ENCODE data around the gene NCOA5.
"Not testable (repeated sequence)": the region's sequence is repeated elsewhere in the genome, so short reads cannot be mapped to it uniquely, and the experiment has no call there.

NCOA5 gene

DNA sequence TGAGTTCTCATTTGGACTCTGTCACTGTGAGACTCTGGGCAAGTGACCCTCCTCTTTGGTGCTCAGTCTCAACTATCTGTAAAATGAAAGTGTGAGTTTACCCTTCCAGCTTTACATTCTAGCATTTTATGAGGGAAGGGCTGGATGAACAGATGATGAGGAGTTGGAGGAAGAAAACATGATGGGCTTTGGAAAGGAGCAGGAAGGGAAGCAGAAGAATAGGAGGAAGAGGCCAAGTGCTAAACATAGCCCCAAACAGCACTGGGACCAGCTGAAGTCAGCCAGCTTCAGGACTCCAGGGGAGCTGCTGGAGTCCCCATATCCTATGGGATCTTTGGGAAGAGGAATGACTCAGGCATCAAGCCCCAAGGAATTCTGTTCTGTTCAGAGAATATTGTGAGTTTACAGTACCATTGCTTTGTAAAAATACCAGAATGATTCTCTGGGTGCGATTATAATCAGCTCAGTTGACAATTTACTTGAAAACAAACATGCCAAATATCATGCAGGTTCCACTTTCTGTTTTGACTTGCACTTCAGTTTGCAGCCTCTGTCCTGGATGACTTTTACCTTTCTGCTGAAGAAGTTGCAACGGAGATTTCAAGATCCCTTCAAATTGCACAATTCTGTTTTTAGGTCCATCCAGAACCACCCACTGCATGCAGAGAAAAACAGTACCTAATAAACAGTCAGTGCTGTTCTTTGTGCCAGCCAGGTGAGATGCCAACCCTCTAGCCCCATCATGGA is 31.6 kb upstream of the NCOA5 start:
- DNase-seq (ENCODE audit: low read depth, low spot score) = no peak

DNA sequence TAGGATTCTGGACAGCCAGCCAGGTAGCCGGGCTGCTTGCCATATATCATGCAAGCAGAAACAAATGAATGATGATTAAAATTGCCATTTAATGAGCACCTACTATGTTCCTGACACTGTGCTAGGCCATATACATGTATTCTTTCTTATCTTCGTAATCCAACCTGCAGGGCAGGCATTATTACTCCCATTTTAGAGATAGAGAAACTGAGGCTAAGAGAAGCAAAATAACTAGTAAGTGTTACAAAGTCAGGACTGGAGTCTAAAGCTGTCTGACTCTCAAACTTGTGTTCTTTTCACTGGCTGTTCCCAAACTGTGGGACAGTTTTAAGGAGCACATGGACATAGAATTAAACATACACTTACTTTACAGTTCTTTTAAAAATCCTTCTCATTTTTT is 30.4 kb upstream of the NCOA5 start:
- DNase-seq (ENCODE audit: low read depth, low spot score) = no peak

DNA sequence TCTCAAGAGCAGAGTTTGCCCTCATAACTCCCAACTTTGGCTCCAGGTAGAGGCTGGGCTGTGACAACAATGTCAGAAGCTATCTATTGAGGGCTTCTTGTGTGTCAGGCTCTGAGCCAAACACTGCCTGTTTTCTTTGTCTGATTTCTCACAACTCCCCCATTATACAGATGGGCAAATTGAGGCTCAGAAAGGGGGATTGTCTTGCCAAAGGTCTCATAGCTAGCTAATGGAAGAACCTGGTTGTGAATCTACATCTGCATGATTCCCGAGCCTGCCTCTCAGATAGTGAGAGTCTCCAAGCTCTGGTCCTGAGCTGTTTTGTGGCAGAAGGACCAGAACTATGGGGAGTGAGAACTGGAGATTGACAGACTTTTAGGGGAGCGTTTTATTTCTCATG is 29.8 kb upstream of the NCOA5 start:
- DNase-seq (ENCODE audit: low read depth, low spot score) = no peak

DNA sequence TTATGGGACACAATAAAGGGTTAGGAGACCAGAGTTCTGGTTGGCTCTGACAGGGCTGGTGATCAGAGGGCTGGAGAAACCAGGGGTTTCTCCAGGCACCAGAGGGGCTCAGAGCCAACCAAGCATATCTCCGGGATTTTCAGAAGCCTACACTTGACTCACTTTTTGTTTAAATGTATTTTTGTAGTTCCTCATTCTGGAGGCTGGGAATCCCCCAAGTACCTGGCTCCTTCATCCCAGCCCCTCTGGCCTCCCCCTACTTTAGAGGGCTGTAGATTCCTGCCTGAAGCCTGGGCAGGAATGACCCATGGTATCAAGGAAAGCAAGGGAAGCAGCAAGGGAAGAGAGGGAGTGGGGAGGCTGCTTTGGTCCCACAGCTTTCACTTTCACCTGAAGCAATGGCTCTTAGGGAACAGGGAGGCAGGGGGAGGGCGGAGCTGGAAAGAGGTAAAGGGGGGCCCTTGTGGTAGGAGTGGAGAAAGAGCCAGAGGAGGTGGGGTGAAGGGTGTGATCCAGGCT is 29.3 kb upstream of the NCOA5 start:
- no peak for DNase-seq (ENCODE audit: low read depth, low spot score)

DNA sequence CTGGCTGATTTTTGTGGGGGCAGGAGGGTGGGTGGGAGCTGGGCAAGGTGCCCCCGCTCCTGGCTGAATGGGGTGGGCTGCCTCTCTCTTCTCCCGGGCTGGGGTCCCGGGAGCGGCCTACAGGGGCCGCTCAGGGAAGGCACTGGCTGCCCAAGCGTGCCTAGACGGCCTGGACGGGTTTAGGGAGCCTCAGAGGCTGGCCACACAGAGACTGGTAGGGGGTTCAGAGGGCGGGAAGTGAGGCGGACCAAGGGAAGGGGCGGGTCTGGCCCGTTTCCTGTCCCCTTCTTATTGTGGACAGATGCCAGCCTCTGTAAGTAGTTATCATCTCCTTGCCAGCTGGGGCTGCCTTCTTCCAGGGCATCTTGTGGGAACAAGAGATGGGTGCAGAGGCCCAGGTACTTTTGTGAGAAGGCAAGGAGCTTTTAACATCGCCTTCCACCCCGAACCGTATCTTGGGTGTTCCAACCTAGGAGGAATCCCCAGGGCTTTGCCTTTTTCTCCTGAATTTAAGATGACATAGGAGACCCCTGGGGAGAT is 28.8 kb upstream of the NCOA5 start:
- no peak for DNase-seq (ENCODE audit: low read depth, low spot score)

DNA sequence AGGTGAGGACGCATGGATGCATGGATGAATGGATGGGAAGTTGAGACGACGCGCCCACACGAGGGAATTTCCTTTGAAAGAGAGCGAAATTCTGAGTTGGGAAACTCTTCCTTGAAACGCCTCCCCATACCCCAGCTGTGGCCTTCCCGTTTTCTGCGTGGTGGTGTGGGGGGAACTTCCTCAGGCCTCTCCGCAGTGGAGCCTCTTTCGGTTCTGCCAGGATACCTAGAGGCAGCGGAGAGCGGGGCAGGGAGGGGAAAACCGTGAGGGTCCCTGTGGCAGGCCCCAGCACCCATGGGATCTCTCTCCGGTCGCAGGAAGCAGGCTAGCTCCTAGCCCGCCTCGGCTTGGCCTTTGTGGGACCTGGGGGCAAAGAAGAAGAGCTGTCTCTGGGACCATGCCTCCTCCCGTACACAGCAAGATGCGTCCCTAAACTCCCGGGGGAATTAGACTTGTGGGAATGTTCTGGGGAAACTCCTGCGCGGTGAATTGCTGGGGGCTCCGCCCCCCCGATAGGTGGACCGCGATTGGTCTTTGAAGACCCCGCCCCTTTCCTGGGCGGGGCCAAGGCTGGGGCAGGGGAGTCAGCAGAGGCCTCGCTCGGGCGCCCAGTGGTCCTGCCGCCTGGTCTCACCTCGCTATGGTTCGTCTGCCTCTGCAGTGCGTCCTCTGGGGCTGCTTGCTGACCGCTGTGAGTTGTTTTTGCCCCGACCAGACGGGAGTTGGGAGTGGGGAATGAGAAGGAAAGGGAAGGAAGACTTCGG is 28.1 kb upstream of the NCOA5 start, which contains the start of gene CD40:
Gene CD40, plus strand, starts transcription at position 611 of the 764 bp plus-strand sequence. Its CDS starts 30 bp downstream, at position 641.
- peak; percentile 75 for DNase-seq (ENCODE audit: low read depth, low spot score)

DNA sequence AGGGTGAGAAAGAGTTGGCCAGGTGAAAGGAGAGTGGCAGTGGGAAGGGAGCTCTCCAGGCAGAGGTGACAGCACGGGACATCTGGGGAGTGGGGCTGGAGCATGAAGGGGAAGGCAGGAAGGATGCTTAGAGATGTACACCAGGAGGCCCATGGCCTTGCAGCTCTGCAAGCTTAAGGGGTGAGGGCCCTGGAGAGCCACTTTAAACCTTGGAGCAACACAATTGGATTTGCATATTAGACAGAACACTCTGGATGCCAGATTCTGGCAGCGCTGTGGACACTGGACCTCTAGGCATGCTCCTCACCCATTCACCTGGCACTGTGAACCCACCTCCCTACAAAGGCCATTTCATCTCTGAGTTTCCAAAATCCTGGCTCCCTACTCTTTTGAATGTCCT is 24.7 kb upstream of the NCOA5 start:
- DNase-seq (ENCODE audit: low read depth, low spot score) = no peak

DNA sequence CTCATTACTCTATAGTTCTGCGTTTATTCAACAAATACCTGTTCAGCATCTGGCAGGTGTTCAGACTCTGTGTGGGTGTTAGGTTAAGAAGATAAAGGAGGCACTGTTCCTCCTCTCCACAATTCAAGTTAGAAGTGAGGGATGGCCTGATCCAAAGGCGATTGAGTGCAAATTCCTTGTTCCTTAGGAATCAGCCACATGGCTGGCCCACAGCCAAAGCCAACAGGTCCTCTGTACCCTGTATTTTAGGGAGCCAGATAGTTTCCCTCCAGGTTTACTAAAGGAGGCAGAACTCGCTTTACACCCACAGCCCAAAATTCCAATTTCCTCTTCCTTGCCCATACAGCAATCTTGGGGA is 23.3 kb upstream of the NCOA5 start:
- DNase-seq (ENCODE audit: low read depth, low spot score) = no peak

DNA sequence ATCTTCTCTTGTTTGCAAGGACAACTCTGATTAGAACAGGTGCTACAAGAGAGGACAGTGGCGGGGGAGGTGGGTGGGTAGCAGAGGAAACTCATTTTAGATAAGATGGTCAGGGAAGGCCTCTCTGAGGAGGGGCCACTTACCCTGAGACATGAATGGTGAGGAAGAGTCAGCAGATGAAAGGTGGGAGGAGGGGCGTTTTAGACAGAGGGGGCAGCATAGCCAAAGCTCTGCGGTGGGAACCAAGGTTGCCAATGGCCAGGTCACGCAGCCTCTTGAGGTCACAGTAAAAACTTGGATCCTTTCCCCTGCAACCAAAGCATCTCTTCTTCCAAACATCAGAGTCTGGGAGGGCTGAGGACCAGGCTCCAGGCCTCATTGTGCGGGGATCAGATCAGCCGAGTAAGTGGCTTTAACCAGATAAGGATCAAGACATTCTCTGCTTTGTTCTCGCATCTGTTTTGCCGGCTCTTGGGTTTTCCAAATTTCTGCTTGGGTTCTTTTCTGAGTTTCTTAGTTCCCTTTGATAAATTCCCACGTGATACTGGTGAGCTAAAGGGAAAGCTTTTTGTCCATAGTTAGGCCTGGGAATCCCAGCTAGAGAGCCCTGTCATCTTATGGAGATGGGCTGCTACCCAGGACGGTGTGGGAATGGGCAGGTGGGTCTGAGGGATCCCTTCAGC is 22.8 kb upstream of the NCOA5 start:
- DNase-seq (ENCODE audit: low read depth, low spot score) = no peak

DNA sequence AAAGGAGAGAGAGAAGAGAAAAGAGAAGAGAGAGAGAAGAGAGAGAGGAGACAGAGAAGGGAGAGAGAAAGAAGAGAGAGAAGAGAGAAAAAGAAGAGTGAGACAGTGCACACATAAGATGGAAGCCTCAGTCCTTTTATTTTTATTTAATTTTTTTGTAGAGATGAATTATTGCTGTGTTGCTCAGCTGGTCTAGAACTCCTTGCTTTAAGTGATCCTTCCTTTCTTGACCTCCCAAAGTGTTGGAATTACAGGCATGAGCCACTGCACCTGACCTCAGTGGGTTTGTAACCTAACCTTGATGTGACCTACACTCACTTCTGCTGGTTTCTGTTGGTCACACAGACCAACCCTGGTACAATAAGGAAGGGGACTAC is 22.1 kb upstream of the NCOA5 start:
- DNase-seq (ENCODE audit: low read depth, low spot score) = no peak

DNA sequence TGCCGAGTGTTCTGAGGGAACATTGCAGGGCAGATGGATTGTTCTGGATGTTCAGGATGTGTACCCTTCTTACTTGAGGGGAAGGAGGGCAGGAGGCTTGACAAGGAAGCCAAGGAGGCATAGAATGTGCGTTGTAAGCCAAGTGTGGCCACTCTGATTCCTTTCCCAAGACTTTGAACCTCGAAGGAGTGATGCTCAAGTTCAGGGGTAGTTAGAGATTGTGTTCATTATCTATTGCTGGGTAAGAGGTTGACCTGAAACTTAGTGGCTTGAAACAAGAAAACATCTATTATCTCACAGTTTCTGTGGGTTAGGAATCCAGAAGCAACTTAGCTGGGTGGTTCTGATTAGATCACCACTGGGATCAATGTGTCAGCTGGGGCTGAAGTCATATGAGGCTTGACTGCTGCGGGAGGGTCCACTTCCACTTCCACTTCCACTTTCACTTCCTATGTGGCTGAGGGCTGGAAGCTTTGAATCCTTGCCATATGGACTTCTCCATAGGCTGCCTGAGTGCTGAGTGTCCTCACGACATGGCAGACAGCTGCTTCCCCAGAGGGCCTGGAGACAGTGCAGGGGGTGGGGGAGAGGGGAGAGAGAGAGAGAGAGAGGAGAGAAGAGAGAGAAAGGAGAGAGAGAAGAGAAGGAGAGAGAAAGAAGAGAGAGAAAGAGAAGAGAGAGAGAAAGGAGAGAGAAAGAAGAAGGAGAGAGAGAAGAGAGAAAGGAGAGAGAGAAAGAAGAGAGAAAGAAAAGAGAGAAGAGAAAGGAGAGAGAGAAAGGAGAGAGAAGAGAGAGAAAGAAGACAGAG is 21.5 kb upstream of the NCOA5 start:
- DNase-seq (ENCODE audit: low read depth, low spot score) = no peak

DNA sequence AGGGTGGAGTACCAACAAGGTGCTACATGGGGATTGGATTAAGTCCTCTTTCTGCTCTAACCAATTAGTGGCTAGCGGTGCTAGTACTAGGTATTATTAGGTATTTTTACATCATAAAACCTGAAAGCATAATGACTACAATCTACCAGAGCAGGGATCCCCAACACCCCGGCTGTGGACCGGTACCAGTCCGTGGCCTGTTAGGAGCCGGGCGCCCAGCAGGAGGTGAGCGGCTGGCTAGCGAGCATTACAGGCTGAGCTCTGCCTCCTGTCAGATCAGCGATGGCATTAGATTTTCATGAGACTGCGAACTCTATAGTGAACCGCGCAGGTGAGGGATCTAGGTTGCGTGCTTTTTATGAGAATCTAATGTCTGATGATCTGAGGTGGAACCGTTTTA is 19.2 kb upstream of the NCOA5 start:
- DNase-seq (ENCODE audit: low read depth, low spot score) = no peak

DNA sequence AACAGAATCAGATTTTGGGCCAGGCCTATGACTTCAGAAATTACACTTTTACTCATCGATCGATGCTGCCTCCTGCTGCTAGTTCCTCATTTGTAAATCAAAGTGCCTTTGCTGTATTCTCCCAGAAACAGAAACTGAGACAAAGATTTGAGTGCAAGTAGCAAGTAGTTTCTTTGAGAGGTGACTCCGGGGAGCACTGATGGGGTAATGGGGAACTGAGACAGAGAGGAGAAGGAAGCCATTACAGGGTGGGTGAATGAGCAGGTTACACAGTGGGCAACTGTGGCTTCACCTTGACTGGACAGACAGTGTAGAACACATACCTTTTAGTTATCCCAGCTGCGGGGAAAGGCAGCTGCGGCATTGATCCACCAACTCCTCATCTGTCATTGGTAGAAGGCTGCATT is 18.7 kb upstream of the NCOA5 start:
- no peak for DNase-seq (ENCODE audit: low read depth, low spot score)

DNA sequence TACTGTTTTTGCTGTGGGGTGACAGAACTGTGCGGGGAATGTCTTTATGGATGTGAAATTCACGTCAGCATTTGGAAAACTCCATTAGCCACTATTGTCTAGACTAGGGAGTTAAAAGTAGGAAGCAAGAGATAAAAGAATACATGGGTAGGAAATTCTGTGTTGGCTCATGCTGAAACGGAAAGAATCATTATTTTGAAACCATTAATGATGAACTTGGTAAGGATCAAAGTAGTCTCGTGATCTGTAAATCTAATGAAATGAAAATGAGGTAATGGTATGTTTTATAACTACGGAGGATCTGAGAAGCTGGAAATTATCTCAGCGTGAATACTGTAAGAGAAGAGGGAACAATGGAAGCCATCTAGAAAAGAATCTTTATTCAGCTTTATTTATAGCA is 17.3 kb upstream of the NCOA5 start:
- DNase-seq (ENCODE audit: low read depth, low spot score) = no peak

DNA sequence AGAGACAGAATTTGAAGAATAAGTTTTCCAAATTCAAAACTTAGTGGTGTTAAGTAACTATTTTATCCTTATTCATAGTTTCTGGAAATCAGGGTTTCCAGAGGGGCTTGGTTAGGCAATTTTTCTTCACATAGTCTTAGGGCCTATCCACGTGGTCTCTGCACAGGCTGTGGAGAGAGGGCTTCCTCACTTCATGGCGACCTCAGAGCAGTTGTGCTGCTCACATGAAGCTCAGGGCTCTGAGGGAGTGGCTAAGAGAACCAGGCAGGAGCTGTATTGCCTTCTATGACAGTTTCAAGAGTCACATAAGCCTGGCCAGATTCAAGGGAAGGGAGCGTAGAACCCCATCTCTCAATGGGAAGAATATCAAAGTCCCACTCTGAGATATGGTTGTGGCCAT is 14.5 kb upstream of the NCOA5 start:
- DNase-seq (ENCODE audit: low read depth, low spot score) = no peak

DNA sequence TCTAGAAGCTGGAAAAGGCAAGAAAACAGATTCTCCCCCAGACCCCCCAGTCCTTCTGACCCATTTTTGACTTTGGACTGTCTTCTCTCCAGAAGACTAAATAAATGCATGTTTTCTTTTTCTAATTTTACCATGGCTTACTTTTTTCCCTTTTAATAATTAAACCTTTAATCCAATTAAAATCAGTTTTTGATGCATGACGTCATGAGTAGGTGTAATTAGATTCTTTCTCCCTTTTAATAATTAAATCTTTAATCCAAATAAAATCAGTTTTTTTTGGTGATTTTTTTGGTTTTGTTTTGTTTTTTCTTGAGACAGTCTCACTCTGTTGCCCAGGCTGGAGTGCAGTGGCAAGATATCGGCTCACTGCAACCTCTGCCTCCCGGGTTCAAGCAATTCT is 13.2 kb upstream of the NCOA5 start:
- DNase-seq (ENCODE audit: low read depth, low spot score) = no peak

DNA sequence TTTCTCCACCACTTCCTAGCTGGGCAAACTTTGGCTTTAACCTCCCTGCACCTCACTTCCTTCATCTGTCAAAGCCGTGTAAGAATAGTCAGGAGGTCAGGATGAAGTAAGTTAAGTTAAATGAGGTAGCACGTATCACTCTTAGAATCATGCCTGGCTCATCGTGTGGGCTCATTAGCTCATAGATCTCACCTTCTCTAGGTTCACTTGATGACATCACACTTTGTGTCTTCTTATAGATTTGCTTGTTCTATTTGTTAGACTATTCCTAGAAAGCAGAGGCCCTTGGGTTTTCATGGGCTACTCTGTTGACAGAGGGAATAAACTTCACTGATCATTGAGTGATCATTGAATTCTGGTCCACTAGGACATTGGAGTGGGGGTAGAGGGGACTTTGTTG is 12.2 kb upstream of the NCOA5 start:
- DNase-seq (ENCODE audit: low read depth, low spot score) = no peak

DNA sequence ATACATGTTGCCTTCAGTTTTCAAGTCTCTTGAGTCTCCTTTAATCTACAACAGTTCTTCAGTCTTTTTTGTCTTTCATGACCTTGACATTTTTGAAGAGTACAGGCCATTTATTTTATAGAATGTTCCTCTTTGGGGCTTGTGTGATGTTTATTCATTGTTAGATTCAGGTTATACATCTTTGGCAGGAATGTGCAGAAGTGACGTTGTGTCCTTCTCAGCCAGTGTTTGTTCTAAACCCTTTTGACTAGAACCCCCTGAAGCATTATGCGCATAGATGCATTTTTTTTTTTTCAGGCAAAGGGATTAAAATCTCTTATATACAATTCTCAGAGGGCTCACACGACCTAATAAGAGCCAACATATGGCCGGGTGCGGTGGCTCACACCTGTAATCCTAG is 11.2 kb upstream of the NCOA5 start:
- DNase-seq (ENCODE audit: low read depth, low spot score) = no peak

DNA sequence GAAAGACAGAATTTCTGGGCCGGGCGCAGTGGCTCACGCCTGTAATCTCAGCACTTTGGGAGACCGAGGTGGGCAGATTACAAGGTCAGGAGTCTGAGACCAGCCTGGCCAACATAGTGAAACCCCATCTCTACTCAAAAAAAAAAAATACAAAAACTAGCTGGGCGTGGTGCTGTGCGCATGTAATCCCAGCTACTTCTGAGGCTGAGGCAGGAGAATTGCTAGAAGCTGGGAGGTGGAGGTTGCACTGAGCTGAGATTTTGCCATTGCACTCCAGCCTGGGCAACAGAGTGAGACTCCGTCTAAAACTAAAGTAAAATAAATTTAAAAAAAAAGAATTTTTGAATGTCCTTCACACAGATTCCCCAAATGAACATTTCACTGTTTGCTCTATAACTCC is 10.7 kb upstream of the NCOA5 start:
- DNase-seq (ENCODE audit: low read depth, low spot score) = not testable (repeated sequence)

DNA sequence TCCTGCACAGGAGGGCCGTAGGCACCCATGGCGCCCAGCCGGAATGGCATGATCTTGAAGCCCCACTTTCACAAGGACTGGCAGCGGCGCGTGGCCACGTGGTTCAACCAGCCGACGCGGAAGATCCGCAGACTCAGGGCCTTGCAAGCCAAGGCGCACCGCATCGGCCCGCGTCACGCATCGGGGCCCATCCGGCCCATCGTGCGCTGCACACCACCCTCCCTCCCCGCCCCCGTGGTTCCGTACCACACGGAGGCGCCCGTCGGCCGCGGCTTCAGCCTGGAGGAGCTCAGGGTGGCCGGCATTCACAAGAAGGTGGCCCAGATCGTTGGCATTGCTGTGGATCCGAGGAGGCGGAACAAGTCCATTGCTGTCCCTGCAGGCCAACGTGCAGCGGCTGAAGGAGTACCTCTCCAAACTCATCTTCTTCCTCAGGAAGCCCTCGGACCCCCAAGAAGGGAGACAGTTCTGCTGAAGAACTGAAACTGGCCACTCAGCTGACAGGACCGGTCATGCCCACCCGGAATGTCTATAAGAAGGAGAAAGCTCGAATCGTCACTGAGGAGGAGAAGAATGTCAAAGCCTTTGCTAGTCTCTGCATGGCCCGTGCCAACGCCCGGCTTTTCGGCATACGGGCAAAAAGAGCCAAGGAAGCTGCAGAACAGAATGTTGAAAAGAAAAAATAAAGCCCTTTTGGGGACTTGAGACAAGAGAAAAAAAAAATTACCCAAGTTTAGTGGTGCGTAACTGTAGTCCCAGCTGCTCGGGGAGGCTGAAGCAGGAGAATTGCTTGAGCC is 9.9 kb upstream of the NCOA5 start:
- no peak for DNase-seq (ENCODE audit: low read depth, low spot score)

DNA sequence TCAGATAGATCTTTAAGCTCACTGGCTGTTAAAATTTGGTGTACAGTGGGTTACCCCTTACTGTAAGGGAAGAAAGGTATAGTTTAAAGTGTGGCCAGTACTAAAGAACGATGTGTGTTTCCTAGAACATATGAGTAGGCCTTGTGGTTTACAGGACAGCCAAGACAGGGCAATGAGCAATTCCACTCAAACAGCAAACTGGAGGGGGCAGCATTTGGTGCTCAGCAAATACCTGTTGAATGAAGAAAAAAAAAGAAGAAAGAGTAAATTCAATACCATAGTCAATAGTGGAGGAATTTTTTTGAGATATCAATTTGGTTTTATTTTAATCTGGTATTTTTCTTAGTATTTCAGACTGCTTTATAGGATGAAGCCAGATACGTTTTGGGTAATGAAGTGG is 3.8 kb upstream of the NCOA5 start:
- DNase-seq (ENCODE audit: low read depth, low spot score) = no peak

Measured in astrocyte of the hippocampus (primary cell).